SK-N-SH (cell line): ENCODE data around the gene PSMD4.

Experiments
- CTCF ChIP-seq: fragments of 200-600 bp; sonication (generic); IDR thresholded peaks from 2 replicates; pipeline ENCODE4 v1.6.1; 2017; ENCODE audit warnings: antibody characterized with exemption, mild to moderate bottlenecking, moderate library complexity
- EP300 ChIP-seq, 2 experiments: IDR thresholded peaks; 2 replicates each; pipeline versions ENCODE4 v1.4.0 to v1.6.1; 2012; ENCODE audit warnings: borderline replicate concordance in 1 of 2, low read depth in 1 of 2, low read length in 1 of 2
- EZH2phosphoT487 ChIP-seq: fragments of 200-600 bp; sonication (generic); IDR thresholded peaks from 2 replicates; pipeline ENCODE4 v1.6.1; 2017; ENCODE audit warnings: low read depth, mixed run types, mild to moderate bottlenecking, antibody characterized with exemption, moderate library complexity, borderline replicate concordance
- FOXM1 ChIP-seq: IDR thresholded peaks from 2 replicates; pipeline ENCODE4 v1.4.0; 2012; ENCODE audit warnings: low read depth, mild to moderate bottlenecking
- GABPA ChIP-seq: IDR thresholded peaks from 2 replicates; pipeline ENCODE4 v1.4.0; 2012; ENCODE audit warnings: low read depth, mild to moderate bottlenecking
- GATA2 ChIP-seq: sonication (generic); formaldehyde crosslinking; IDR thresholded peaks from 2 replicates; pipeline ENCODE4 v1.5.0; 2020; ENCODE audit warnings: mild to moderate bottlenecking, missing genetic modification reagents
- MAX ChIP-seq: IDR thresholded peaks from 2 replicates; pipeline ENCODE4 v1.4.0; 2012; ENCODE audit warnings: low read depth
- RAD21 ChIP-seq: IDR thresholded peaks from 2 replicates; pipeline ENCODE4 v1.6.1; 2012; ENCODE audit warnings: mild to moderate bottlenecking, low read length
- RFX5 ChIP-seq: IDR thresholded peaks from 2 replicates; pipeline ENCODE4 v1.6.1; 2012; ENCODE audit warnings: mild to moderate bottlenecking, improper control_type of control experiment, low read length
- TAF1 ChIP-seq: IDR thresholded peaks from 2 replicates; pipeline ENCODE4 v1.6.1; 2012; ENCODE audit warnings: low read depth, mild to moderate bottlenecking, low read length, moderate library complexity, borderline replicate concordance
- YY1 ChIP-seq: IDR thresholded peaks from 2 replicates; pipeline ENCODE4 v1.4.0; 2012; ENCODE audit warnings: low read depth, mild to moderate bottlenecking
- ZBTB33 ChIP-seq: IDR thresholded peaks from 2 replicates; pipeline ENCODE4 v1.4.0; 2012; ENCODE audit warnings: low read depth, borderline replicate concordance
- TF ChIP-seq, protein P1 (sequence below): IDR thresholded peaks from 2 replicates; pipeline ENCODE4 v1.6.1; 2012; ENCODE audit warnings: mild to moderate bottlenecking, low read depth, low read length, moderate library complexity

DNA sequence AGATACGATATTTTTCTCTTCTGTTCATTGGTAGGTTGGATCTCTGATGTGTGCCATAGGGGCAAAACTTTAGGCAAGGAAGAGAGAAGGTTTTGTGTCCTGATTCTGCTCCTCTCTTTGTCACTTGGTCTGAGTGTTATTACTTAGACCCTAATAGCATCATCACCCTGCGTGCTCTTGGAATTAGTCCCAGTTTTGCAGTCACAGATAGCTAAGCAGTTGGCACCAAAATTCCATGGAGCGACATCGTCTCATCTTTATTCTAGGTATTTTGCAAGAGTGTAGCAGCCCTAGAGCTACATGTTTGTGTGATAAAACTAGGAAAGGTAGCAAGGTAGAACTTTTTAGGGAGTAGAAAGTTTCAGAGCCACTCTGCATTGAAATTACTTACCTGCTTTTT is 32.4 kb upstream of the PSMD4 start:
- no peak for TF ChIP-seq YY1
- no peak for TF ChIP-seq RAD21
- TF ChIP-seq ZBTB33 = no peak
- TF ChIP-seq, protein P1, sequence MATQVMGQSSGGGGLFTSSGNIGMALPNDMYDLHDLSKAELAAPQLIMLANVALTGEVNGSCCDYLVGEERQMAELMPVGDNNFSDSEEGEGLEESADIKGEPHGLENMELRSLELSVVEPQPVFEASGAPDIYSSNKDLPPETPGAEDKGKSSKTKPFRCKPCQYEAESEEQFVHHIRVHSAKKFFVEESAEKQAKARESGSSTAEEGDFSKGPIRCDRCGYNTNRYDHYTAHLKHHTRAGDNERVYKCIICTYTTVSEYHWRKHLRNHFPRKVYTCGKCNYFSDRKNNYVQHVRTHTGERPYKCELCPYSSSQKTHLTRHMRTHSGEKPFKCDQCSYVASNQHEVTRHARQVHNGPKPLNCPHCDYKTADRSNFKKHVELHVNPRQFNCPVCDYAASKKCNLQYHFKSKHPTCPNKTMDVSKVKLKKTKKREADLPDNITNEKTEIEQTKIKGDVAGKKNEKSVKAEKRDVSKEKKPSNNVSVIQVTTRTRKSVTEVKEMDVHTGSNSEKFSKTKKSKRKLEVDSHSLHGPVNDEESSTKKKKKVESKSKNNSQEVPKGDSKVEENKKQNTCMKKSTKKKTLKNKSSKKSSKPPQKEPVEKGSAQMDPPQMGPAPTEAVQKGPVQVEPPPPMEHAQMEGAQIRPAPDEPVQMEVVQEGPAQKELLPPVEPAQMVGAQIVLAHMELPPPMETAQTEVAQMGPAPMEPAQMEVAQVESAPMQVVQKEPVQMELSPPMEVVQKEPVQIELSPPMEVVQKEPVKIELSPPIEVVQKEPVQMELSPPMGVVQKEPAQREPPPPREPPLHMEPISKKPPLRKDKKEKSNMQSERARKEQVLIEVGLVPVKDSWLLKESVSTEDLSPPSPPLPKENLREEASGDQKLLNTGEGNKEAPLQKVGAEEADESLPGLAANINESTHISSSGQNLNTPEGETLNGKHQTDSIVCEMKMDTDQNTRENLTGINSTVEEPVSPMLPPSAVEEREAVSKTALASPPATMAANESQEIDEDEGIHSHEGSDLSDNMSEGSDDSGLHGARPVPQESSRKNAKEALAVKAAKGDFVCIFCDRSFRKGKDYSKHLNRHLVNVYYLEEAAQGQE = no peak
- TF ChIP-seq EZH2phosphoT487 = no peak
- no peak for TF ChIP-seq CTCF
- no peak for TF ChIP-seq GABPA
- no peak for TF ChIP-seq EP300 (IDR thresholded peaks at IDR 0.05; ENCODE audit: borderline replicate concordance in 1 of 2, low read depth in 1 of 2, low read length in 1 of 2)
- TF ChIP-seq RFX5 = no peak
- TF ChIP-seq GATA2 = no peak
- no peak for TF ChIP-seq MAX
- TF ChIP-seq FOXM1 = no peak
- no peak for TF ChIP-seq TAF1
